MM.1S (cell line): ENCODE results near the gene HCRTR1.

Source experiments
- DNase-seq: peaks from one replicate; pipeline ENCODE4 v3.0.0-alpha.2; 2015
- H2AFZ ChIP-seq: fragments of 300-600 bp; sonication (generic); 2 replicates; pipeline ENCODE4 v1.6.0; 2016; ENCODE audit warnings: antibody characterized with exemption, low read length
- H3F3A ChIP-seq: fragments of 300-600 bp; sonication (generic); 2 replicates; pipeline ENCODE4 v1.6.1; 2016; ENCODE audit warnings: mild to moderate bottlenecking, antibody characterized with exemption, low read length, moderate library complexity, mixed read lengths; ENCODE audit not compliant: insufficient read depth
- H3K27ac ChIP-seq: fragments of 300-600 bp; sonication (generic); 2 replicates; pipeline ENCODE4 v1.5.1; 2016; ENCODE audit warnings: mild to moderate bottlenecking, low read length
- H3K27me3 ChIP-seq: fragments of 300-600 bp; sonication (generic); replicated peaks from 2 replicates; pipeline ENCODE4 v1.6.0; 2016; ENCODE audit warnings: low read length; ENCODE audit not compliant: insufficient read depth
- H3K36me3 ChIP-seq: fragments of 300-600 bp; sonication (generic); replicated peaks from 2 replicates; pipeline ENCODE4 v1.6.1; 2016; ENCODE audit warnings: mild to moderate bottlenecking, low read length, mixed read lengths; ENCODE audit not compliant: insufficient read depth
- H3K4me1 ChIP-seq: fragments of 300-600 bp; sonication (generic); 2 replicates; pipeline ENCODE4 v1.6.1; 2016; ENCODE audit warnings: low read length, mixed read lengths
- H3K4me2 ChIP-seq: fragments of 300-600 bp; sonication (generic); 2 replicates; pipeline ENCODE4 v1.6.0; 2016; ENCODE audit warnings: low read depth, low read length
- H3K4me3 ChIP-seq: fragments of 300-600 bp; sonication (generic); 2 replicates; pipeline ENCODE4 v1.5.1; 2016; ENCODE audit warnings: low read length, mixed read lengths
- H3K79me2 ChIP-seq: fragments of 300-600 bp; sonication (generic); 2 replicates; pipeline ENCODE4 v1.6.1; 2016; ENCODE audit warnings: mixed run types, low read length, mixed read lengths
- H3K9ac ChIP-seq: fragments of 300-600 bp; sonication (generic); 2 replicates; pipeline ENCODE4 v1.6.1; 2016; ENCODE audit warnings: low read length, mixed read lengths
- H3K9me2 ChIP-seq: fragments of 300-600 bp; sonication (generic); replicated peaks from 2 replicates; pipeline ENCODE4 v1.6.1; 2016; ENCODE audit warnings: mild to moderate bottlenecking, low read length, mixed read lengths; ENCODE audit not compliant: insufficient read depth
- H3K9me3 ChIP-seq: fragments of 300-600 bp; sonication (generic); replicated peaks from 2 replicates; pipeline ENCODE4 v1.6.1; 2016; ENCODE audit warnings: mild to moderate bottlenecking, low read length, mixed read lengths; ENCODE audit not compliant: insufficient read depth
- H4K20me1 ChIP-seq: fragments of 300-600 bp; sonication (generic); 2 replicates; pipeline ENCODE4 v1.6.1; 2016; ENCODE audit warnings: mild to moderate bottlenecking, low read length, moderate library complexity, mixed read lengths; ENCODE audit not compliant: insufficient read depth
- EZH2 ChIP-seq: fragments of 300-600 bp; sonication (generic); optimal IDR thresholded peaks from 2 replicates; pipeline ENCODE3; 2017; ENCODE audit warnings: low read depth, mild to moderate bottlenecking, antibody characterized with exemption, low read length, mixed read lengths
- EZH2phosphoT487 ChIP-seq: fragments of 300-600 bp; sonication (generic); IDR thresholded peaks from 2 replicates; pipeline ENCODE4 v1.6.1; 2018; ENCODE audit warnings: antibody characterized with exemption, low read length
- TF ChIP-seq, protein P1 (sequence below): fragments of 300-600 bp; sonication (generic); IDR thresholded peaks from 2 replicates; pipeline ENCODE4 v1.5.1; 2016; ENCODE audit warnings: antibody characterized with exemption, low read length, mixed read lengths

Gene HCRTR1

DNA sequence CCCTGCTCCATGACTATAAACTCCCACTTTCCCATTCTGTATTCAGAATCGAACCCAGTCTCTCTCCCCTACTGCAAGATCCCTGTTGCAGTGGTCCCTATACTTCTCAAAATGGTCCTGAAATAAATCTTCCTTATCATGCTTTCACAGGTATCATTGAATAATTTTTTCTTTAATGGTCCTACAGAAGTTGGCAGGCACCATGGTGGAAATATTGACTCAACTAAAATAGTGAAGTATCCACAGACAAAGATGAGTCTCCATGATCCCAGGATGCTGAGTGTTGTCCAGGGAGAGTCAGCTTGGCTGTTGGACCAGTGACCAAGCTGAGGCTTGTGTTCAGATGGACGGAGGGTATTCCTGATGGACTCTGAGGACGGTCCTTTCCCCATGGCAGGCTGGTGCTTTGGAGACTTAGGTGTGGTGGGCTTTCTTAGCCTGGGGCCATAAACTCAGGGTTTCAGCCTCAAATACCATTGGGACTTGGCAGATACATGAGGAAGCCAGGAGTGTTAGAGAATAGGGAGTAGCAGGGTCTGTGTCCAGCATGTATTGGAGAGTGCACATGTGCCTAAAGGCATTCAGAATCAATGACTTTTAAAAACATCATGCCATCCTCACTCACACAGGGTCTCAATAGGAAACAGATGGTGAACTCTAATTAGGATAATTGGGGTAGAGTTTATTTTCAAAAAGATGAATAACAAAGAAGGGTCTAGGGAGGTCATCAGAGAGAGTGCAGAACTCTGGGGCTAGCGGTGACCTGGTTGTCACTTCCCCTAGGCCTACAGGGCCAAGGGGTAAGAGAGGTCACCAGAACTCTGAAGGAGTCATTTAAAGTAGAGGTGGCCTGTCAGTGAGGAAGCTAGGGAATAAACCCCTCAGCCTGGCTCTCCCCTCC is 21.4 kb upstream of the HCRTR1 start:
- Histone ChIP-seq H4K20me1 (no peaks in the 10 kb centered on the region), H3K4me3 (no peak overlapping the region), H3K27me3 (peaks cover 12% of the 10 kb centered on the region), H3K27ac (no peak overlapping the region), H3K4me1 (peaks cover 6% of the 10 kb centered on the region; the same call in 1 of the 2 replicates), H3K4me2 (no peak overlapping the region), H3K79me2 (no peaks in the 10 kb centered on the region), H3K9me3 (no peaks in the 10 kb centered on the region), H3F3A (no peaks in the 10 kb centered on the region), H2AFZ (no peak overlapping the region), H3K9me2 (no peaks in the 10 kb centered on the region), H3K9ac (no peak overlapping the region), H3K36me3 (no peaks in the 10 kb centered on the region)
- no peak for DNase-seq
- TF ChIP-seq EZH2: no peak
- no peak for TF ChIP-seq EZH2phosphoT487
- TF ChIP-seq, protein P1, sequence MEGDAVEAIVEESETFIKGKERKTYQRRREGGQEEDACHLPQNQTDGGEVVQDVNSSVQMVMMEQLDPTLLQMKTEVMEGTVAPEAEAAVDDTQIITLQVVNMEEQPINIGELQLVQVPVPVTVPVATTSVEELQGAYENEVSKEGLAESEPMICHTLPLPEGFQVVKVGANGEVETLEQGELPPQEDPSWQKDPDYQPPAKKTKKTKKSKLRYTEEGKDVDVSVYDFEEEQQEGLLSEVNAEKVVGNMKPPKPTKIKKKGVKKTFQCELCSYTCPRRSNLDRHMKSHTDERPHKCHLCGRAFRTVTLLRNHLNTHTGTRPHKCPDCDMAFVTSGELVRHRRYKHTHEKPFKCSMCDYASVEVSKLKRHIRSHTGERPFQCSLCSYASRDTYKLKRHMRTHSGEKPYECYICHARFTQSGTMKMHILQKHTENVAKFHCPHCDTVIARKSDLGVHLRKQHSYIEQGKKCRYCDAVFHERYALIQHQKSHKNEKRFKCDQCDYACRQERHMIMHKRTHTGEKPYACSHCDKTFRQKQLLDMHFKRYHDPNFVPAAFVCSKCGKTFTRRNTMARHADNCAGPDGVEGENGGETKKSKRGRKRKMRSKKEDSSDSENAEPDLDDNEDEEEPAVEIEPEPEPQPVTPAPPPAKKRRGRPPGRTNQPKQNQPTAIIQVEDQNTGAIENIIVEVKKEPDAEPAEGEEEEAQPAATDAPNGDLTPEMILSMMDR: no peak

DNA sequence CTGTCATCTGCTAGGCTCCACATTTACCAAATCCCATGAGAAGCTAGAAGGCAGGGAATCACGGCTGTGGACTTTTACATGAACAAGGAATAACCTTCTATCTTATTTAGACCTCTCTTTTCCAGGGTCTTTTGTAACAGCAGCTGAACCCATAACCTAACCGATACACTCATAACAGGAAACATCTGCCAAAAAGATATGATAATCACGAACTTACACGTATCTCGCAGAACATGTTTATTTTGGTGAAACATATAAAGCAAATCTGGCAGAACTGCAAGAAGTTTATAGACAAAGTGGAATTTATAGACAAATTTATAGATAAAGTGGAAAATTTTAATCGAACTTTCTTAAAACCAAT is 20.8 kb upstream of the HCRTR1 start:
- H3K27ac ChIP-seq: no peak overlapping the region
- no peak for DNase-seq
- TF ChIP-seq, protein P1: no peak
- TF ChIP-seq EZH2phosphoT487 (no peak), EZH2 (no peak)
- no peaks in the 10 kb centered on the region for H3K9me3 ChIP-seq
- H2AFZ ChIP-seq: no peak overlapping the region
- no peaks in the 10 kb centered on the region for H3K36me3 ChIP-seq
- H3K79me2 ChIP-seq: no peaks in the 10 kb centered on the region
- H4K20me1 ChIP-seq: no peaks in the 10 kb centered on the region
- H3K4me3 ChIP-seq: no peak overlapping the region
- H3F3A ChIP-seq: no peaks in the 10 kb centered on the region
- H3K4me2 ChIP-seq: no peak overlapping the region
- peaks cover 12% of the 10 kb centered on the region; the same call in 1 of the 2 replicates for H3K4me1 ChIP-seq
- no peak overlapping the region for H3K9ac ChIP-seq
- H3K9me2 ChIP-seq: no peaks in the 10 kb centered on the region
- peaks cover 12% of the 10 kb centered on the region for H3K27me3 ChIP-seq

DNA sequence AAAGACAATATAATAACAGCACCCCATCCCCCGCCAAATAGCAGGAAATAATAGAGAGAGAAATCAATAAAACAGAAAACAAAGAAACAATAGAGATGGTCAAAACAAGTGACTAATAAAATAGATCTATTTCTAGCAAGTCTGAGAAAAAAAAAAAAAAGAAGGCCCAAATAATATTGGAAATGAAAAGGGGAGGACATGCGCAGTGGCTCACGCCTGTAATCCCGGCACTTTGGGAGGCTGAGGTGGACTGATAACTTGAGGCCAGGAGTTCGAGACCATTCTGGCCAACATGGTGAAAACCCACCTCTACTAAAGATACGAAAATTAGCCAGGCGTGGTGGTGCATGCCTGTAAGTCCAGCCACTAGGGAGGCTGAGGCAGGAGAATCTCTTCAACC is 18.5 kb upstream of the HCRTR1 start:
- no peaks in the 10 kb centered on the region for H3K9me3 ChIP-seq
- no peak overlapping the region for H3K4me2 ChIP-seq
- H3K9me2 ChIP-seq: no peaks in the 10 kb centered on the region
- H3K36me3 ChIP-seq: no peaks in the 10 kb centered on the region
- no peak overlapping the region for H2AFZ ChIP-seq
- H3K9ac ChIP-seq: no peak overlapping the region
- no peaks in the 10 kb centered on the region for H3K79me2 ChIP-seq
- H3K27me3 ChIP-seq: no peaks in the 10 kb centered on the region
- no peaks in the 10 kb centered on the region for H4K20me1 ChIP-seq
- TF ChIP-seq EZH2phosphoT487 (no peak), EZH2 (no peak)
- TF ChIP-seq, protein P1: no peak
- DNase-seq: no peak
- H3K4me1 ChIP-seq: peaks cover 12% of the 10 kb centered on the region; the same call in 1 of the 2 replicates
- H3K4me3 ChIP-seq: no peak overlapping the region
- no peak overlapping the region for H3K27ac ChIP-seq
- H3F3A ChIP-seq: no peaks in the 10 kb centered on the region
